Loucy (cell line): ENCODE results near the gene FBXO36.

ENCODE experiments used
- CTCF ChIP-seq: fragments of 200-600 bp; sonication (generic); conservative IDR thresholded peaks from 2 replicates; pipeline ENCODE4 v1.5.1; 2014; ENCODE audit warnings: mild to moderate bottlenecking, antibody characterized with exemption, low read length
- EZH2phosphoT487 ChIP-seq: fragments of 200-600 bp; IDR thresholded peaks from 2 replicates; pipeline ENCODE4 v1.6.1; 2018; ENCODE audit warnings: antibody characterized with exemption, mild to moderate bottlenecking, moderate library complexity, borderline replicate concordance

GRCh38 chr2:229887441-229887840, 34.9 kb upstream of the FBXO36 start:
- no peak for TF ChIP-seq CTCF
- TF ChIP-seq EZH2phosphoT487 = no peak
